Cardiac septum (tissue), 1 donor: ENCODE data around the gene KMT2B. TPM values are rescaled to one million over a fixed set of nuclear protein-coding genes. Genes with fewer than 3 reads are reported as not detected.

Source experiments
- DNase-seq: peaks from one replicate; pipeline ENCODE4 v3.0.0-alpha.2; 2020; ENCODE audit warnings: low spot score
- intact Hi-C: fragments of 100-400 bp; cut with DNase I; formaldehyde crosslinking; loops from one replicate; pipeline ENCODE4 v1.14.0; 2022
- total RNA-seq: library from RNA; stranded (reverse); fragmentation: NEBNext Ultra II Directional; extraction: Animal tissue kit (Norgen Biotek cat#: 25700); gene quantifications from one replicate; pipeline ENCODE4 v1.2.1, GENCODE V29; 2021
- donor health status: DM: no; HTN: no; CAD: no.

Gene KMT2B
- total RNA-seq, 1 donor from 2014 or later = 19.9 TPM

DNA sequence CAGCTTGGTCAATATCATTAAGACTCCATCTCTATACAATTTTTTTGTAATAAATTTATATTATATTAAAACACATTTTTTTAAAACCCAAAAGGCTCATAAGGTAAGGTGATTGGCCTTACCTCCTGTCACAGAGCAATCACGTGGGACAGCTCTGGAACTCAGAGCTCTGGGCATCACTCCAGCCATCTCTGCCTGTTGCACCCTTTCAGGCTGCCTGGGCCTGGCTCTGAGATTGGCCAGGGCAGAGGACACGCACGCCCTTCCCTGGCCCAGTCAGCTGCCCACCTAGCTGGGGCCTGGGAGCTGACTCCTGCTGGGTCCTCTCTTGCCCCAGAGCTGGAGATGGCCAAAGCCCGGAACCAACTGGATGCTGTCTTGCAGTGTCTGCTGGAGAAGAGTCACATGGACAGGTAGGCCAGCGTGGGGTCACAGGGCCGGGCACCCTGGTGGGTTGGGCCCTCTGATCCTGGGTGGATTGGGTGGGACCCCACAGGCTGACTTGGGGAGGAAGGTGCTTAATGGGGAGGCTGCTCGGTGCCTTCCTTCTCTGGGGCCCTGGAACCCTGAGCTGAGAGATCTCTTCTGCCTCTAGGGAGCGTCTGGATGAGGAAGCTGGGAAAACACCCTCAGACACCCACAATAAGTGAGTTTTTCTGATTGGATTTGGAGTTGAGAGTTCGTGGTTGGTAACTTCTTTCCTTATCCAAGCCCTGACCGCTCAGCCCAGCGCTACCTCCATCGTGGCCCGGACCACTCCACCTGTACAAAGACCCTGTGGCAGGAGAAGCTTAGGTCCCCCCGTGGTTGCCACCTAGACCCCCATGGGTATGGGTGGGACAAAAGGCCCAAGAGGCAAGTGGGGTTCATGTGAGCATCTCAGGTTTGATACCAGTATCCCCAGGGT, 34.3 kb downstream of the KMT2B start:
- peak; percentile 75 for DNase-seq
- intact Hi-C loops = no loop called here

DNA sequence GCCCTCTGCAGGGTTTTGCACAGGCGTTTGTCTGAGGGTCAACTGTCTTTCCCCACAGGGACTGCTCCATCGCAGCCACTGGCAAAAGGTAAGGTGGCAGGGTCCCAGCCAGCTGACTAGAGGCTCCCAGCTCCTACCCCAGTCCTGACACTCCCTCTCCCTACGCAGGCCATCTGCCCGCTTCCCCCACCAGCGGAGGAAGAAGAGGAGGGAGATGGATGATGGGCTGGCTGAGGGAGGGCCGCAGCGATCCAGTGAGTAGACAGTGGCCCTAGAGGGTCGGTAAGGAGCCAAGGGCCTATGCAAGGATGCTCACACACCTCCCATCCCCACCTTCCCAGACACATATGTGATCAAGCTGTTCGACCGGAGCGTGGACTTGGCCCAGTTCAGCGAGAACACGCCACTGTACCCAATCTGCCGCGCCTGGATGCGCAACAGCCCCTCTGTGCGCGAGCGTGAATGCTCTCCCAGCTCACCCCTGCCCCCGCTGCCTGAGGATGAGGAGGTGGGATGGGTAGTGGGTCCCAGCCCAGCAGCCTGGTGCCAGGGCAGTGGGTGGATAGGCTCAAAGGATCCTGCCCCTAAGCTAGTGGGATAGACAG, 35.0 kb downstream of the KMT2B start:
- peak; percentile 41 for DNase-seq
- intact Hi-C loops = no loop called here

DNA sequence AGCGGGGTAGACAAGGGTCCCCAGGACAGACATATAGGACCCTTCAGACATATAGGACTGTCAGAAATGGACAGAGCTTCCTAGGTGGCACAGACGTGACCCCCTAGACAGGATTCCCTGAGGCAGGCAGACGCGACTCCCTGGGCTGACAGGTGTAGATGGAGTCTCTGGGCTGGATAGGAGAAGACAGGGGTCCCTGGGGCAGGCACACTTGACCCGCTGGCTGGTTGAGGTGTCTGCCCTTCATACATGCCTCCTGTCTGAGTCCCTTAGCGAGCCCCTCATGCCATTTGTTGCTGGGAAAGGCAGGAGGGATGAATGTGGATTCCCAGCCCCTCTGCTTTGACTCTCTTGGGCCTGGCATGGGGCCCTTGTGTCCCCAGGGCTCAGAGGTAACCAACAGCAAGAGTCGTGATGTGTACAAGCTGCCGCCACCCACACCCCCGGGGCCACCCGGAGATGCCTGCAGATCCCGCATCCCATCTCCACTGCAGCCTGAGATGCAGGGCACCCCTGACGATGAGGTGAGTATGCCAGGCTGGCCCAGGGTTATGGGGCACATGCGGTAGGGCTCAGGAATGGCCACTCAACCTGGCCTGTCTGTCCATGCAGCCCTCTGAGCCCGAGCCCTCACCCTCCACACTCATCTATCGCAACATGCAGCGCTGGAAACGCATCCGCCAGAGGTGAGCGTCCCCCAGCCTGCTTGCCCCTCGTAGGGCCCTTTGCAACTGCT, 36.0 kb downstream of the KMT2B start:
- intact Hi-C loops = no loop called here
- DNase-seq = peak; percentile 69

DNA sequence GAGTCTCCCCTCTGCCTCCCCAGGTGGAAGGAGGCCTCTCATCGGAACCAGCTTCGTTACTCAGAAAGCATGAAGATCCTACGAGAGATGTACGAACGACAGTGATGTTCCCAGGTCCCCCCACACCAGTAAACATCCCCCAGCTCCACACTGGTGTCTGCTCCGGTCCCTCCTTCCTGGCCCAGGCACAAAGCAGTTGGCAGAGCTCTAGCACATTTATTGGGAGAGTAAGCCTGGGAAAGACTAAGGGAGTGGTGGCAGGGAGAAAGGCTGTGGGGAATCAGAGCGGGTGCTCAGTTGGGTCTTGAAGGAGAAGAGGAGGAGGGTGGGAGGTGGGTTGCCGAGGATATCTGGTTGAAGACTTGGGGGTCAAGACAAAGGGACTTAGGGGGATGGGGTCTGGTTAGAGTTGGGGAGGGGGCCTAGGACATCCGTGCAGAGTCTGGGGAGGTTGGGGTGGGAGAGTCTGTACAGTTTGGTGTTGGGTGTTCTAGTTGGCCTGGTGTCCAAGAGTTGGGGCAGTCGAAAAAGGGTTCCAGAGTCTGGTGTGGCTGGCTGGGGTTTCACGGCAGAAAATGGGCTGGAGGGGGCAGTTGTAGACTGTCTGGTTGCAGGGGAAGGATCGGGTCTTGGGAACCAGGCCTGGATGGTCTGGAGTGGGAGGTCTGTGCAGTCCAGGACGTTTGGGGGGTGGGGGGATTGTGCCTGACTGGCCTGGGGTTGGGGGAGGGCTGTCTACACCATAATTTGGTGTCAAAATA, 36.7 kb downstream of the KMT2B start:
- DNase-seq = no peak
- intact Hi-C loops = no loop called here

DNA sequence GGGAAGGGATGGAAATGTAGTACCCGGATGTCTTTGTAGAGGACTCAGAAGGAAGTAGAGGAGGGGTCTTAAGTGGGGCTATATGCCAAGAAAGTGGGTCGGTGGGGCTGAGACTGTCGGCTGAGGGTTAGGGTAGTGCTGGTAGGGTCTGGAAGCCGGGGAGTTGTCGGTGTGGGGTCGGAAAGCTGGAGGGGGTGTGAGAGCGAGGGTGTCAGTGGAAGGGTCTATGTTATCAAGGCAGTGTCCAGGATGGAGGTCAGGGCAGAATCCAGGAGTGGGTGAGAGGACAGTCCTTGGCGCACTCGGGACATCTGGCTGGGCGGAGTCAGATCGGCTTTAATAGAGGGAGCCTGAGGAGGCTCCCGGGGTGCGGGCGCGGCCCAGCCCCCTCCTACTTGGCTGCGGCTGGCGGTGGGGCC, 37.3 kb downstream of the KMT2B start:
- intact Hi-C loops = no loop called here
- DNase-seq = no peak

DNA sequence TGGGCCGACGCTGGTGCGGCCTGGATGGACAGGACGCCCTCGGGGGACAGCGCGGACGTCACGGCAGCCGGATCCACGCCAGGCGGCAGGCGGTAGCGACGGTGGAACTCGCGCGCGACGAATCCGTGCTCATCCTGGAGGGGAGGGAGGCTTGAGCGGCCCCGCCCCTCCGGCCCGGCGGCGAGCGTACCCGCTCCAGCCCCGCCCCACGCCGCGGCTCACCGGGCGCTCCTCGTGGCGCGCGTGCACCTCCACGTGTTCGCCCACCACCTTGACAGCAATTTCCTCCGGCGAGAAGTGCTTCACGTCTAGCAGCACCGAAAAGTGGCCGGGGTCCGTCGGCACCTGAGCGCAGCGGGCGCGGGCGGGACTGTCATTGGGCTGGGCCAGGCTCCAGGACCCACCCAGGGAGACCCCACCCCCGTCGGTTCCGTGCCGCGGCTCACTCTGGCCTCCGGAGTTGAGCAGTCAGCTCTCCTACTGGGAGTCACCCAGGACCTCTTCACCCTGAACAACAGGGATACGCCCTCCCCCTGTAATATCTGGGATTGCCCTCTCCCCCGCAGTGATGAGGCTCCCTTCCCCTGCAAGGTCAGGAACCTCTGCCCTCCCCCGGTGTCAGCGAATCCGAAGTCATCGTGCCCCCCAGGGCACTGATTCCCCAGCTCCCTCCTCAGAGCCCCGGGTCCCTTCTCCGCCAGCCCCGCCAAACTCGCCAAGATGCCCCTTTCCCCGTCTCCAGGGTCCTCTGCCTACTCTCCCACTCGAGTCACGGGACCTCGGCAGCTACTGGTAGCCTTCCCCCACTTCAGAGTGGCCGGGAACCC, 38.0 kb downstream of the KMT2B start:
- DNase-seq = peak; percentile 91
- intact Hi-C loops = no loop called here

DNA sequence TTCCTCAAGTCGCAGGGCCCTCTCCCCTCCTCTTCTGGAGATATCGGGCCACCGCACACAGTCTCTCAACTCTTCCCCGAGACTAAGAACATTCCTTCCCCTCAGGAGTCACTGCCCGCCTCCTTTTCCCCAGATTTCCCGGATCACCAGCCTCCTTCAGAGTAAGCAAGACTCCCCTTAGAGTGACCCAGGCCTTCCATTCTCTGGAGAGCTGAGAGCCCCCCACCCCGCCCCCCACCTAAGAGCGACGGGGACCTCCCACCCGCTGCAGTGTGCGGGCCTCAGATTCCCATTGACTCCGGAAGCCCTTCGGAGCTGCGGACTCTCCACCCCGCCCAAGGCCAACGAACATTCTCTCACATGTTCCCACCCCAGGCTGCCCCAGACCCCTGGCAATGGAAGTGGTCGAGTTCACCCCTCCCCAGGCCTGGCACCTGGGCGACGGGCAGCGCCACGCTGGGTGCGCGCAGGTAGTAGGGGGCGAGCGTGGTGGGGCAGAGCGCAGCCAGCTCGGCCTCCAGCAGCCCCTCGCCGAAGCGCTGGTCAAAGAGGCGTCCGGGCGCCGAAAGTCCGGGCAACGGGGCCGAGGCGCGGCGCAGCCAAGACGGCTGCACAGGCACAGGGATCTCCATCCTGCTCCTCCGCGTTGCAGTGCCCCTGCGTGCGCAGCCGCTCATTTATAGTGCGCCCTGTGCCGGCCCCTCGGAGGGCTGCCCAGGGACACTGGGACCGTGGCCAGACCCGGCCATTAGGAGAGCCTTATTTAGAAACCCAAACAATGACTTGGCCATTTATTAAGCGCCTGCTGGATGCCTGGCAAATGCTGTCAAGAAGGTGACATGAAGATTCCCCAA, 38.8 kb downstream of the KMT2B start, which contains the start of gene HSPB6:
Gene HSPB6 (minus strand): TSS at position 653 of the 854 bp plus-strand sequence. CDS start 21 bp downstream, at position 632.
- intact Hi-C loops = no loop called here
- peak; percentile 89 for DNase-seq

DNA sequence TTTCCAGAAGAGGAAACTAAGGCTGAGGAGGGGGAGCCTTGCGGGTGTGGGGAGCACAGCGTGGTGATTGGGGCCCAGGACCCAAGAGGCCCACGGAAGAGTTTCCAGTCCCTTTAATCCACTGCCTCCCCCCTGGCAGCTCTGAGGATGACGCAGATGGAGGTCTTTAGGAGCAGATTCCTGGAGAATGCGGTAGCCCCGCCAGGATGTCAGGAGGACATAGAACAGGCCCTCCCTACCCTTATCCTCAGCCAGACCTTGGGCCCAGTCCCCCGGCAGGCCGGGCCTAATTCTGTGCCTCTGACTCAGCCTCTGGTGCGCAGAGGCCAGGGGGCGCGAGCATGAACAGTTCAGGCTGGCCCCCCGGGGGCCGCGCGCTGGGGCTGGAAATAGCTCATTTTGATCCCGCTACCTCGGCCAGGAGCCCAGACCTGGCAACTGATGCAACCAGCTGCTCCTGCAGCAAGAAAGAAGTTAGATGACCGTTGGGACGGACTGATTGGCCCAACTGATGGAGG, 39.5 kb downstream of the KMT2B start:
- intact Hi-C loops = no loop called here
- DNase-seq = peak; percentile 92

DNA sequence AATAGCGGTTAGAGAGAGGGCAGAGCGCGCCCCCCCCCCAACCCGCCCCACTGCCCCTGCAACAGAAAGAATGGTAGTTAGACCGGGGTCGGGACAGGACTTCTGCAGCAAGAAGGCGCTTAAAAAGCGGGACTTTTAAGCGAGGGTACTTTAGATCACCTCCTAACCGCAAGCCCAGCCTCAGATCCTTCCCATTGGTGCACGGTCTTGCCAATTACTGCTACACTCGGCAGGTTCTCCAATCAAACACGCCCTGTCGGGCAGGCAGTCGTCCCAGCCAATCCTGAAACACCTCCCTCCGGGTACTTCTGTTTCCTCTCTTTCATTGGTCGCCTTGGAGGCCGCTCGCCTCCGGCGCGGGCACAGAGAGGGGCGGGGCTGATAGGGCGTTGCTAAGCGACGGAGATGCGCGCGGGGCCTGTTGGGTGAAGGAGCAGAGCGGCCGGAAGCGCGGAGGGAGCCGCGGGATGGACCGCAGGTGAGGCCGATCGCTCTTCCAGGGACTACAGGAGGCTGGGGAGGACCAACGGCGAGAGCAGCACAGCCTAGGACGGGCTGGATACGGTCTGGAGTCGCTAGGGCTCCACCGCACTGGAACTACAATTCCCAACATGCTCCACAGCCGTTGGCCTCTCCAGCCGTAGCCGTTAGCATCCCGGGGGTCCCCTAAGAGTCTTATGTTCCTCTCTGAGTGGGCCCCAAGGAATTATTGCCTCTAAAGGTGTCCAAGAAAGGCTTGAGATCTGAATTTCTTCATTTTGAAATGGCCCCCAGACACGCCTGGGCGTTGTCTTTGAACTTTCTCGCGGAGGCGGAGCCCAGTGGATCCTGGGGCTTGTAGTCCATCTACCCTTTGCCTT, 40.2 kb downstream of the KMT2B start, which contains the start of gene PROSER3:
Gene PROSER3 (plus strand): TSS at position 428 of the 860 bp plus-strand sequence. CDS start 40 bp downstream, at position 468.
- peak; percentile 99 for DNase-seq
- intact Hi-C loops = no loop called here

DNA sequence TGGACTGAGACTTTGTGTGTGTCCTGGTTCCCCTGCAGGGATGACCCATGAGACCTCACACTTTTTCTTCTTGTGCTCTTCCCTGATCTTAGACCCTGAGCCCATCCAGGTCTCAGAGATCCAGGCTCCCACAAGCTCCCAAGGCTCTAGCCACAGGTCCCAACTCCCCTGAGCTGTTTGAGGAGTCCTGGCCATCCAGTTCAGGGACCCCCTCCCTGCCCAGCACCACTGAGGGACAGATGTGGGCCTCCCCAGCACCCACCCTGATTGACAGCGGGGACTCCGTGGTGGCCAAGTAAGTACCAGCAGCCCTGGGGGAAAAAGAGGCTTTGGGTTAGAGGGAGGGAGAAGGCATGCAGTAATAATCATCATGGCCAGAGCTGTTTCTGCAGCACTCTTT, 41.9 kb downstream of the KMT2B start:
- DNase-seq = no peak
- intact Hi-C loops = no loop called here

DNA sequence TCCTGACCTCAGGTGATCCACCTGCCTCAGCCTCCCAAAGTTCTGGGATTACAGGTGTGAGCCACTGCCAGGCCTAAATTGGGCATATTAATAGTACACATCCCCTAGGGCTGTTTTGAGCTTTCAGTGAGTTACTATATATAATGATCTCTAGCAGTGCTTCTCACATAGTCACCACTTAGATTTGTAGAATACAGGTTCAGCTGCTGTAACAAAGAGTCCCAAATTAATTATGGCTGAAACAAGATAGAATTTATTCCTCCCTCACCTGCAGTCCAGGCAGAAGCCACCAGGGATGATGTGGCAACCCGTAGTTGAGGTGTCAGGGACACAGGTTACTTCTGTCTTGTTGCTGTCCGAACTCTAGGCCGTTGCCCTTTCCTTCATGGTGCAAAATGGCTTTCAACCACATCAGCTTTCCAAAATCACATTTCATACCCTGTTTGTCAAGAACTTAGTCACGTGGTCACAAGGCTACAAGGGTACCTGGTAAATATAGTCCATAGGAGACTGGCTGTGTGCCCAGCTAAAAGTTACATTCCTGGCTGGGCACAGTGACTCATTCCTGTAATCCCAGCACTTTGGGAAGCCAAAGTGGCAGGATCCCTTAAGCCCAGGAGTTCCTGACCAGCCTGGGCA, 43.0 kb downstream of the KMT2B start:
- DNase-seq = no peak
- intact Hi-C loops = no loop called here

DNA sequence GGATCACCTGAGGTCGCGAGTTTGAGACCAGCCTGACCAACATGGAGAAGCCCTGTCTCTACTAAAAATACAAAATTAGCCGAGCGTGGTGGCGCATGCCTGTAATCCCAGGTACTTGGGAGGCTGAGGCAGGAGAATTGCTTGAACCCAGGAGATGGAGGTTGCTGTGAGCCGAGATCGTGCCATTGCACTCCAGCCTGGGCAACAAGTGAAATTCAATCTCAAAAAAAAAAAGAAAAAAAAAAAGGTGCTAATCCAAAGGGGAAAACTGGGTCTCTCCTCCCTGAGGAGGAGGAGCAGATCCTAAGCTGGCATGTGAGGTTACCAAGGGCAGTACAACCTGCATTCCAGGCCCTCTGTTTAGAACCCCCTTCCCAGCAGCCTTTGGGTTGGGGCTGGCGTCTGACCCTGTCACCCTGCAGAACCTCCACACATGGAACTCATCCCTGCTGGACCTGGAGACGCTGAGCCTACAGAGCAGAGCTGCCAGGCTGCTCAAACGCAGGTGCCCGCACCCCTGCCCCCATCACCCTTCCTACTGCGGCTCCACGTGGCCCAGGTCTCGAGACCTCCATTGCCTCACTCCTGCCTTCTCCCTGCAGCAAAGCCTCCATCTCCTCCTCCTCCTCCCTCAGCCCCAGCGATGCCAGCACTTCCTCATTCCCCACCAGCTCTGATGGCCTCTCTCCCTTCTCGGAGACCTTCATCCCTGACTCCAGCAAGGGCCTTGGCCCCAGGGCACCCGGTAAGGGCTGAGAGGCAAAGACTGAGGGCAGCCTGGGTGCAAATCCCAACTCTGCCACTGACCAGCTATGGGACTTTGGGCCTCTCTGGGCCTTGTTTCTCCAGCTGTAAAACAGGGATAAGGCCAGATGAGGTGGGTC, 46.9 kb downstream of the KMT2B start:
- no peak for DNase-seq

DNA sequence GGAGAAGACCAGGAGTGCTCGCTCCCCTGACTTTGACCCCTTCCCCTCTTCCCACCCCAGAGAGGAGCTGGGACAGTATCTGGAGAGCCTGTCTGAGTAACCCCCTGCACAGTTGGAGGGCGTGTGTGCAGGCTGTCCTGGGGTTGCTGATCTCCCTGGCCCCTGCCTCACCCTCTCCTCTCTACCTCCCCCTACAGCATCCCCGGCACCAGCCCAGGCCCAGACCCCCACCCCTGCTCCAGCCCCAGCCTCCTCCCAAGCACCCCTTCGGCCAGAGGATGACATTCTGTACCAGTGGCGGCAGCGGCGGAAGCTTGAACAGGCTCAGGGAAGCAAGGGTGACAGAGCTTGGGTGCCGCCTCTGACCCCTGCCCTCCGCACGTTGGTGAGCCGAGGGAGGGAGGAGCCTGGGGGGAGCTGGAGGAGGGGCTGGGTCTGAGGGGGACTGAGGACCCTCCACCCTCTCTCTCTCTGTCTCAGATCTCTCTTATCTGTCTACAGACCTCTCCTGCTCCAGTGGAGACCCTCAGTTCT, 48.8 kb downstream of the KMT2B start:
- intact Hi-C loops = no loop called here
- no peak for DNase-seq

More for the DNA sequence above, 46.9 kb downstream of the KMT2B start:
- intact Hi-C loops = no loop called here

DNA sequence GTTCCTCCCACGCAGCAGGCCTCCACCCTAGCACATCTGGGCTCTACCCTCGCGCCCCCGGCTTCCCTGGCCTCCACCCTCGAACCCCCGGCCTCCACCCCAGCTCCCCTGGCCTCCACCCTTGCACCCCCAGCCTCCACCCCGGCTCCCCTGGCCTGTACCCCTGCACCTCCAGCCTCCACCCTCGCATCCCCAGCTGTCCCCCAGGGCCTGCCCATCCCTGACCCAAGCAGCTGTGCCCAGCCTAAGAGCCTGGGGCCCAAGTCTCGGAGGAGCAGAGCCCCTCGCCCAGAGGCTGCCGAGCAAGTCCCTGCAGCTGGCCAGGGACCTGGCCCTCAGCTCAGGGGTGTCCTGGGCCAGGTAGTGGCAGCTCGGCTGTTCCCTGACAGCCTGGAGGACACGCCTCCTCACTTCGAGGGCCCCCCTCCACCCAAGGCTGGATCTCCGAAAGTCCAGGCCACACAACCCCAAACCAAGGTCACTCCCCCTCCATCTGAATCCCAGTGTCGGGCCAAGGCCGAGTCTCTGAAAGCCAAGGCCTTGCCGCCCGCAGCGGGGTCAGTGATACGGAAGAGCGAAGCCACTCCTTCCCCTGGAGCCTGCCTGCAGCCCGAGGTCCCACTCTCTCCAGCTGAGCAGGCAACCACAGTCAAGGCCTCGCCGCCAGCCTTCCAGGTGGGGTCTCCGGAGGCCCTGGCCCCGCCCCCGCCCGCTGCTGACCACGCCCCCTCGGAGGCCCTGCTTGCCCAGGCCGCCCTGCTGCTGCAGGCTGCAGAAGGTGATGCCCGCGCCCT, 49.7 kb downstream of the KMT2B start:
- intact Hi-C loops = no loop called here
- DNase-seq = no peak
